Brain microvascular endothelial cell (primary cell): ENCODE results near the gene HYDIN.

Source experiments
- DNase-seq: peaks from one replicate; pipeline ENCODE4 v3.0.0-alpha.2; 2020
- H3K27ac ChIP-seq: fragments of 250-450 bp; sonication (Bioruptor Pico); 2 replicates; pipeline ENCODE4 v1.5.1; 2020; ENCODE audit warnings: mild to moderate bottlenecking, moderate library complexity
- H3K27me3 ChIP-seq: fragments of 250-450 bp; sonication (Bioruptor Pico); replicated peaks from 2 replicates; pipeline ENCODE4 v1.5.1; 2020; ENCODE audit warnings: mild to moderate bottlenecking
- H3K36me3 ChIP-seq: fragments of 250-450 bp; sonication (Bioruptor Pico); replicated peaks from 2 replicates; pipeline ENCODE4 v1.5.1; 2020; ENCODE audit warnings: mild to moderate bottlenecking
- H3K4me3 ChIP-seq: 2 replicates; pipeline ENCODE4 v1.5.1; 2011; ENCODE audit warnings: low read depth, mild to moderate bottlenecking, control low read depth, low read length, moderate library complexity
- CTCF ChIP-seq: IDR thresholded peaks from 2 replicates; pipeline ENCODE4 v1.5.1; 2011; ENCODE audit warnings: low read depth, mild to moderate bottlenecking, moderate library complexity, low read length, control low read depth, inconsistent platforms; ENCODE audit errors: missing control alignments
- in situ Hi-C: cut with HindIII; loops from 2 replicates; pipeline ENCODE4 v1.10.0; 2017; ENCODE audit warnings: low sequenced_read_pairs, low pct_ligation_motif_present

The HYDIN gene

GRCh38 chr16:70779361-70779760 lies 451.2 kb downstream of the HYDIN start:
- in situ Hi-C loops = no loop called here
- no peak for DNase-seq
- no peak overlapping the region for H3K27ac ChIP-seq
- H3K36me3 ChIP-seq = peaks cover 35% of the 10 kb centered on the region
- no peak for TF ChIP-seq CTCF
- no peak overlapping the region for H3K4me3 ChIP-seq
- no peaks in the 10 kb centered on the region for H3K27me3 ChIP-seq

GRCh38 chr16:70778901-70779309 lies 451.6 kb downstream of the HYDIN start:
- Histone ChIP-seq H3K27ac (no peak overlapping the region), H3K36me3 (peaks cover 34% of the 10 kb centered on the region), H3K4me3 (no peak overlapping the region), H3K27me3 (no peaks in the 10 kb centered on the region)
- in situ Hi-C loops = no loop called here
- peak; percentile 83 for DNase-seq
- TF ChIP-seq CTCF = no peak

GRCh38 chr16:70777973-70778406 lies 452.5 kb downstream of the HYDIN start:
- TF ChIP-seq CTCF = no peak
- peaks cover 28% of the 10 kb centered on the region for H3K36me3 ChIP-seq
- peak; percentile 21 for DNase-seq
- H3K4me3 ChIP-seq = no peak overlapping the region
- in situ Hi-C loops = no loop called here
- H3K27ac ChIP-seq = no peak overlapping the region
- H3K27me3 ChIP-seq = no peaks in the 10 kb centered on the region

GRCh38 chr16:70777496-70777895 lies 453.0 kb downstream of the HYDIN start:
- H3K27me3 ChIP-seq = no peaks in the 10 kb centered on the region
- in situ Hi-C loops = no loop called here
- DNase-seq = no peak
- H3K4me3 ChIP-seq = no peak overlapping the region
- H3K27ac ChIP-seq = no peak overlapping the region
- TF ChIP-seq CTCF = no peak
- peaks cover 23% of the 10 kb centered on the region for H3K36me3 ChIP-seq

GRCh38 chr16:70775399-70775798 lies 455.1 kb downstream of the HYDIN start:
- Histone ChIP-seq H3K27ac (no peak overlapping the region), H3K27me3 (no peaks in the 10 kb centered on the region), H3K4me3 (no peak overlapping the region), H3K36me3 (peaks cover 6% of the 10 kb centered on the region)
- in situ Hi-C loops = no loop called here
- TF ChIP-seq CTCF = no peak
- DNase-seq = no peak

GRCh38 chr16:70774261-70774660 lies 456.3 kb downstream of the HYDIN start:
- DNase-seq = no peak
- in situ Hi-C loops = no loop called here
- no peak for TF ChIP-seq CTCF
- Histone ChIP-seq H3K27ac (no peak overlapping the region), H3K36me3 (peaks cover 8% of the 10 kb centered on the region), H3K4me3 (no peak overlapping the region), H3K27me3 (no peaks in the 10 kb centered on the region)
